HUES6 (cell line): Measurements from ENCODE around the gene BCL2L13.
"Not testable (repeated sequence)": the region's sequence is repeated elsewhere in the genome, so short reads cannot be mapped to it uniquely, and the experiment has no call there.

Experiments
- H3K27ac ChIP-seq: 2 replicates; pipeline ENCODE4 v1.7.0; 2013; ENCODE audit warnings: low read depth, mild to moderate bottlenecking, low read length, inconsistent platforms
- H3K27me3 ChIP-seq: 2 replicates; pipeline ENCODE4 v1.6.1; 2013; ENCODE audit warnings: low read length; ENCODE audit not compliant: control insufficient read depth, insufficient read depth
- H3K36me3 ChIP-seq: 2 replicates; pipeline ENCODE4 v1.6.1; 2013; ENCODE audit warnings: low read length; ENCODE audit not compliant: control insufficient read depth, insufficient read depth
- H3K4me1 ChIP-seq: 2 replicates; pipeline ENCODE4 v1.6.1; 2013; ENCODE audit warnings: low read length; ENCODE audit not compliant: control insufficient read depth, insufficient read depth
- H3K4me3 ChIP-seq: 2 replicates; pipeline ENCODE4 v1.5.1; 2013; ENCODE audit warnings: low read depth, low read length
- H3K9ac ChIP-seq: one replicate; pipeline ENCODE4 v1.6.1; 2013; ENCODE audit warnings: mild to moderate bottlenecking, low read length
- H3K9me3 ChIP-seq: 2 replicates; pipeline ENCODE4 v1.6.1; 2013; ENCODE audit warnings: low read depth, low read length; ENCODE audit not compliant: control insufficient read depth, insufficient read depth

The BCL2L13 gene

GRCh38 chr22:17664414-17665055 is 26.0 kb downstream of the BCL2L13 start:
- Histone ChIP-seq H3K27me3 (no peaks in the 10 kb centered on the region), H3K36me3 (peaks cover 41% of the 10 kb centered on the region), H3K9me3 (peaks cover 10% of the 10 kb centered on the region), H3K9ac (no peak overlapping the region), H3K4me1 (no peaks in the 10 kb centered on the region), H3K27ac (no peak overlapping the region), H3K4me3 (no peak overlapping the region)

GRCh38 chr22:17665248-17665647 is 26.7 kb downstream of the BCL2L13 start:
- H3K9me3 ChIP-seq, result peaks cover 10% of the 10 kb centered on the region
- peaks cover 41% of the 10 kb centered on the region for H3K36me3 ChIP-seq
- H3K4me1 ChIP-seq, result no peaks in the 10 kb centered on the region
- H3K9ac ChIP-seq, result no peak overlapping the region
- H3K27ac ChIP-seq, result no peak overlapping the region
- no peaks in the 10 kb centered on the region for H3K27me3 ChIP-seq
- H3K4me3 ChIP-seq, result no peak overlapping the region

GRCh38 chr22:17665854-17666253 is 27.3 kb downstream of the BCL2L13 start:
- H3K9me3 ChIP-seq, result peaks cover 10% of the 10 kb centered on the region
- no peak overlapping the region for H3K9ac ChIP-seq
- peaks cover 44% of the 10 kb centered on the region for H3K36me3 ChIP-seq
- no peak overlapping the region for H3K27ac ChIP-seq
- H3K27me3 ChIP-seq, result no peaks in the 10 kb centered on the region
- no peaks in the 10 kb centered on the region for H3K4me1 ChIP-seq
- H3K4me3 ChIP-seq, result no peak overlapping the region

- H3K27me3 ChIP-seq, H3K9me3 ChIP-seq, H3K4me3 ChIP-seq, H3K9ac ChIP-seq, H3K36me3 ChIP-seq, H3K4me1 ChIP-seq, H3K27ac ChIP-seq: not testable (repeated sequence)
Measured at GRCh38 chr22:17671521-17672092, 33.0 kb downstream of the BCL2L13 start.

GRCh38 chr22:17672417-17672991 is 33.9 kb downstream of the BCL2L13 start:
- Histone ChIP-seq H3K9me3 (no peaks in the 10 kb centered on the region), H3K4me3 (no peak overlapping the region), H3K9ac (no peak overlapping the region), H3K27ac (no peak overlapping the region), H3K36me3 (peaks cover 9% of the 10 kb centered on the region; the same call in 1 of the 2 replicates), H3K27me3 (no peaks in the 10 kb centered on the region), H3K4me1 (no peaks in the 10 kb centered on the region)

GRCh38 chr22:17674152-17674551 is 35.6 kb downstream of the BCL2L13 start:
- H3K9ac ChIP-seq, result no peak overlapping the region
- no peaks in the 10 kb centered on the region for H3K27me3 ChIP-seq
- H3K27ac ChIP-seq, result no peak overlapping the region
- H3K4me1 ChIP-seq, result peaks cover 9% of the 10 kb centered on the region
- no peaks in the 10 kb centered on the region for H3K9me3 ChIP-seq
- H3K4me3 ChIP-seq, result no peak overlapping the region
- peaks cover 9% of the 10 kb centered on the region; the same call in 1 of the 2 replicates for H3K36me3 ChIP-seq

GRCh38 chr22:17675584-17675983 is 37.0 kb downstream of the BCL2L13 start:
- Histone ChIP-seq H3K9me3 (no peaks in the 10 kb centered on the region), H3K4me3 (no peak overlapping the region), H3K4me1 (peaks cover 9% of the 10 kb centered on the region), H3K9ac (no peak overlapping the region), H3K27me3 (no peaks in the 10 kb centered on the region), H3K27ac (no peak overlapping the region), H3K36me3 (peaks cover 2% of the 10 kb centered on the region; the same call in 1 of the 2 replicates)

GRCh38 chr22:17678817-17679385 is 40.3 kb downstream of the BCL2L13 start:
- no peaks in the 10 kb centered on the region for H3K9me3 ChIP-seq
- H3K36me3 ChIP-seq, result peaks cover 7% of the 10 kb centered on the region; the same call in 1 of the 2 replicates
- H3K4me3 ChIP-seq, result no peak overlapping the region
- H3K9ac ChIP-seq, result no peak overlapping the region
- H3K4me1 ChIP-seq, result peaks cover 9% of the 10 kb centered on the region
- H3K27ac ChIP-seq, result no peak overlapping the region
- H3K27me3 ChIP-seq, result no peaks in the 10 kb centered on the region

- H3K4me3 ChIP-seq, result no peak overlapping the region
- H3K27me3 ChIP-seq, result no peaks in the 10 kb centered on the region
- H3K9ac ChIP-seq, result no peak overlapping the region
- H3K4me1 ChIP-seq, result no peaks in the 10 kb centered on the region
- no peak overlapping the region for H3K27ac ChIP-seq
- peaks cover 18% of the 10 kb centered on the region for H3K36me3 ChIP-seq
- no peaks in the 10 kb centered on the region for H3K9me3 ChIP-seq
Measured at GRCh38 chr22:17684245-17684644, 45.7 kb downstream of the BCL2L13 start.

- no peak overlapping the region for H3K4me3 ChIP-seq
- no peak overlapping the region for H3K27ac ChIP-seq
- no peak overlapping the region for H3K9ac ChIP-seq
- no peaks in the 10 kb centered on the region for H3K4me1 ChIP-seq
- no peaks in the 10 kb centered on the region for H3K9me3 ChIP-seq
- no peaks in the 10 kb centered on the region for H3K27me3 ChIP-seq
- H3K36me3 ChIP-seq, result peaks cover 16% of the 10 kb centered on the region
Measured at GRCh38 chr22:17692841-17693240, 54.3 kb downstream of the BCL2L13 start.

GRCh38 chr22:17694193-17694592 is 55.6 kb downstream of the BCL2L13 start:
- Histone ChIP-seq H3K9ac (no peak overlapping the region), H3K9me3 (no peaks in the 10 kb centered on the region), H3K4me1 (no peaks in the 10 kb centered on the region), H3K36me3 (peaks cover 12% of the 10 kb centered on the region), H3K27me3 (no peaks in the 10 kb centered on the region), H3K4me3 (no peak overlapping the region), H3K27ac (no peak overlapping the region)
